Heart left ventricle (tissue), 16 donors: ENCODE results near the gene RNASET2. TPM values are rescaled to one million over a fixed set of nuclear protein-coding genes. Genes with fewer than 3 reads are reported as not detected.

ENCODE experiments used
- ATAC-seq, 4 donors: fragments of 200-7000 bp; cut with Tn5 transposase; one replicate each; pipeline ENCODE4 v1.9.1; 2020 to 2022; ENCODE audit warnings: moderate library complexity in 4 of 4, mild to moderate bottlenecking in 3 of 4, moderate number of reproducible peaks in 1 of 4
- DNase-seq, 5 donors: peaks; one replicate each; pipeline ENCODE4 v3.0.0-alpha.2; 2020
- H3K27ac ChIP-seq, 12 donors: fragments of 200-600 bp; sonication (generic) in 4 of 12; one replicate each; pipeline versions ENCODE4 v1.5.0 to v1.8.0; 2016 to 2022; ENCODE audit warnings: mild to moderate bottlenecking in 2 of 12
- H3K27me3 ChIP-seq, 9 donors: fragments of 200-600 bp; sonication (generic) in 2 of 9; one replicate each; pipeline versions ENCODE4 v1.5.1 to v1.8.0; 2016 to 2022; ENCODE audit warnings: mild to moderate bottlenecking in 3 of 9
- H3K36me3 ChIP-seq, 9 donors: fragments of 200-600 bp; sonication (generic) in 2 of 9; one replicate each; pipeline versions ENCODE4 v1.5.0 to v1.8.0; 2018 to 2022; ENCODE audit warnings: mild to moderate bottlenecking in 2 of 9
- H3K4me1 ChIP-seq, 12 donors: fragments of 200-600 bp; sonication (generic) in 4 of 12; one replicate each; pipeline versions ENCODE4 v1.5.0 to v1.8.0; 2016 to 2022; ENCODE audit warnings: mild to moderate bottlenecking in 3 of 12
- H3K4me3 ChIP-seq, 12 donors: fragments of 200-600 bp; sonication (generic) in 4 of 12; one replicate each; pipeline versions ENCODE4 v1.5.0 to v1.8.0; 2017 to 2022; ENCODE audit warnings: mild to moderate bottlenecking in 9 of 12, moderate library complexity in 4 of 12
- H3K9me3 ChIP-seq, 12 donors: fragments of 200-600 bp; sonication (generic) in 4 of 12; one replicate each; pipeline versions ENCODE4 v1.5.0 to v1.8.0; 2016 to 2022; ENCODE audit warnings: mild to moderate bottlenecking in 1 of 12
- POLR2A ChIP-seq, 2 donors: fragments of 450-650 bp; IDR thresholded peaks; one replicate each; pipeline ENCODE4 v1.6.1; 2017; ENCODE audit warnings: antibody characterized with exemption in 2 of 2, mild to moderate bottlenecking in 2 of 2, moderate library complexity in 2 of 2
- WGBS, 4 donors: extraction: QIAGEN DNeasy Blood & Tissue Kit in 2 of 4; methylation state at CpG; one replicate each; pipeline versions ENCODE4 v1.1.5 to v1.1.7; 2013 to 2018; 5-methylcytosine and 5-hydroxymethylcytosine counted together
- intact Hi-C, 10 donors: fragments of 100-400 bp; cut with DNase I; formaldehyde crosslinking; loops; one replicate each; pipeline versions ENCODE4 v1.11.1 to v1.14.2; 2022
- polyA plus RNA-seq, 2 donors: library from polyadenylated mRNA; stranded (reverse); fragments of 200-250 nt; gene quantifications; one replicate each; pipeline ENCODE4 v1.2.3, GENCODE V29; 2013
- total RNA-seq, 9 donors: library from RNA; depleted of rRNA in 2 of 9; stranded (reverse); fragments of >200 nt in 2 of 9; fragmentation: NEBNext Ultra II Directional in 3 of 9; extraction: Animal tissue kit (Norgen Biotek cat#: 25700) in 3 of 9; gene quantifications; one replicate each; pipeline versions ENCODE4 v1.1.0 to v1.2.4, GENCODE V29; 2016 to 2023
- TF ChIP-seq, protein P1 (sequence below), 12 donors: fragments of 200-600 bp; sonication (generic) in 4 of 12; IDR thresholded peaks; one replicate each; pipeline versions ENCODE4 v1.5.0 to v1.8.0; 2018 to 2022; ENCODE audit warnings: antibody characterized with exemption in 12 of 12, mild to moderate bottlenecking in 5 of 12
- donor health status: ischemic (EF 13 %, LVEDD 7.1; RV severe dilation, severe dysfunction).
- donor health status: healthy with polysubstance abuse.
- donor health status: DM: no; HTN: yes; CAD: no.
- donor health status: DM: no; HTN: no; CAD: no.
- donor health status: ischemic (EF 25% LVEDD 6.9; RV normal size, moderate dysfunction).
- donor health status: ischemic (EF 25% LVEDD 5.7; RV mildly dilated, moderate dysfunction).
- donor health status: healthy.
- donor health status: DM: yes; HTN: yes; CAD: no.
- donor health status: ischemic (EF 35%, LVEDD 5.7; RV mildly dilated, moderate dysfunction).
- donor health status: nonischemic (EF 11% LVEDD 7.7; RV severe dilation, severe dysfunction).
- donor health status: DM: yes; HTN: yes; CAD: no.
- donor health status: PGD.
- donor health status: ischemic (EF 29% LVEDD 5.4; RV normal size, mild dysfunction).
- donor health status: nonischemic (EF 23%, LVEDD 6.1; RV moderate dilation, normal function).

Gene RNASET2
- total and polyA plus RNA-seq, 11 donors: 5.7 to 76.0 (median 13.5) TPM

DNA sequence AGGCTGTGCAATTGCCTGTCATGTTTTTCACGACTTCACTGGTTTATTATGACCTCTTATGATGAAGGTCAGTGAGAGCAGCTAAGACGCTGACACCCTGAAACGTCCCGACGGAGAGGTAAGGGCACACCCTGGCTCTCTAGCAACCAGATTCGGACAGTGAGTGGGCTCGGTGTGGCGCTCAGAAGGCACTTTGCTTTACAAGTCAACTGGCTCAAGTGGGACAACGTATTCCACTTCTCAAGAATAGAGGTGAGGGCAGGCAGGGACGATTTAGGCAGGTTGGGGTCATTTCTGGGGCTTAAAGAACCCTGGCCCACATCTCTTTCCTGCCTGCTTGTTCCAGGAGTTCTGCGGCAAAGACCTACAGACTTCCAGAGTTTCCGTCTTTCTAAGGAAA is 18.2 kb downstream of the RNASET2 start:
- Histone ChIP-seq H3K4me3 (no peak overlapping the region), H3K4me1 (peaks cover 0 to 5% (median 0%) of the 10 kb centered on the region in 12 donors), H3K27ac (no peak overlapping the region), H3K36me3 (peaks cover 0 to 85% (median 25%) of the 10 kb centered on the region in 9 donors), H3K27me3 (no peaks in the 10 kb centered on the region), H3K9me3 (no peaks in the 10 kb centered on the region)
- intact Hi-C loops: no loop called here
- ATAC-seq (no peak), DNase-seq (no peak)
- no peak for TF ChIP-seq POLR2A (IDR thresholded peaks at IDR 0.05)
- TF ChIP-seq, protein P1, sequence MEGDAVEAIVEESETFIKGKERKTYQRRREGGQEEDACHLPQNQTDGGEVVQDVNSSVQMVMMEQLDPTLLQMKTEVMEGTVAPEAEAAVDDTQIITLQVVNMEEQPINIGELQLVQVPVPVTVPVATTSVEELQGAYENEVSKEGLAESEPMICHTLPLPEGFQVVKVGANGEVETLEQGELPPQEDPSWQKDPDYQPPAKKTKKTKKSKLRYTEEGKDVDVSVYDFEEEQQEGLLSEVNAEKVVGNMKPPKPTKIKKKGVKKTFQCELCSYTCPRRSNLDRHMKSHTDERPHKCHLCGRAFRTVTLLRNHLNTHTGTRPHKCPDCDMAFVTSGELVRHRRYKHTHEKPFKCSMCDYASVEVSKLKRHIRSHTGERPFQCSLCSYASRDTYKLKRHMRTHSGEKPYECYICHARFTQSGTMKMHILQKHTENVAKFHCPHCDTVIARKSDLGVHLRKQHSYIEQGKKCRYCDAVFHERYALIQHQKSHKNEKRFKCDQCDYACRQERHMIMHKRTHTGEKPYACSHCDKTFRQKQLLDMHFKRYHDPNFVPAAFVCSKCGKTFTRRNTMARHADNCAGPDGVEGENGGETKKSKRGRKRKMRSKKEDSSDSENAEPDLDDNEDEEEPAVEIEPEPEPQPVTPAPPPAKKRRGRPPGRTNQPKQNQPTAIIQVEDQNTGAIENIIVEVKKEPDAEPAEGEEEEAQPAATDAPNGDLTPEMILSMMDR (IDR thresholded peaks at IDR 0.05): no peak
- WGBS, 4 donors: 90 to 93% (median 92%) methylated on average over 12 of the region's 12 CpGs

DNA sequence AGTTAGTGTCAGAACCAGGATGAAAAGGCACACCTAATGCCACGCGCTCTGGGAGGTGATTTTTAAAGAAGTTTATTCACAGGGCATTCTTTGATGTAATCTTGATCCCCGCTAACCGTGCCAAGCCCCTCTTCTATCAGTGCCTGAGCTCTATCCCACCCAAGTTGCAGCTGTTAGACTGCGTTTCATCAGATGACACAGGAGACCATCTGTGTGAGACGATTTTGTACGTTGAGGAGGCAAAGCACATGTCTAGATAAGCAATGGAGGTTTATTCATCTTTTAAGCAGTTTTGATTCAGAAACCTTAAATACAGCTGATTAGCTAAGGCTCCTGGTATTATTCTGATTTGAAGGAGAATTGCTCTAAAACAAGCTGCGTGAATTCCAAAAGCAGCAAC is 18.6 kb downstream of the RNASET2 start:
- H3K4me3 ChIP-seq: no peak overlapping the region
- no peak for ATAC-seq
- DNase-seq: no peak
- H3K4me1 ChIP-seq: peaks cover 0 to 5% (median 0%) of the 10 kb centered on the region in 12 donors
- H3K9me3 ChIP-seq: no peaks in the 10 kb centered on the region
- TF ChIP-seq, protein P1 (IDR thresholded peaks at IDR 0.05): no peak
- TF ChIP-seq POLR2A (IDR thresholded peaks at IDR 0.05): no peak
- H3K36me3 ChIP-seq: peaks cover 0 to 89% (median 25%) of the 10 kb centered on the region in 9 donors
- WGBS, 4 donors: 86 to 92% (median 91%) methylated on average over 8 of the region's 8 CpGs
- intact Hi-C loops: no loop called here
- no peak overlapping the region for H3K27ac ChIP-seq
- H3K27me3 ChIP-seq: no peaks in the 10 kb centered on the region

DNA sequence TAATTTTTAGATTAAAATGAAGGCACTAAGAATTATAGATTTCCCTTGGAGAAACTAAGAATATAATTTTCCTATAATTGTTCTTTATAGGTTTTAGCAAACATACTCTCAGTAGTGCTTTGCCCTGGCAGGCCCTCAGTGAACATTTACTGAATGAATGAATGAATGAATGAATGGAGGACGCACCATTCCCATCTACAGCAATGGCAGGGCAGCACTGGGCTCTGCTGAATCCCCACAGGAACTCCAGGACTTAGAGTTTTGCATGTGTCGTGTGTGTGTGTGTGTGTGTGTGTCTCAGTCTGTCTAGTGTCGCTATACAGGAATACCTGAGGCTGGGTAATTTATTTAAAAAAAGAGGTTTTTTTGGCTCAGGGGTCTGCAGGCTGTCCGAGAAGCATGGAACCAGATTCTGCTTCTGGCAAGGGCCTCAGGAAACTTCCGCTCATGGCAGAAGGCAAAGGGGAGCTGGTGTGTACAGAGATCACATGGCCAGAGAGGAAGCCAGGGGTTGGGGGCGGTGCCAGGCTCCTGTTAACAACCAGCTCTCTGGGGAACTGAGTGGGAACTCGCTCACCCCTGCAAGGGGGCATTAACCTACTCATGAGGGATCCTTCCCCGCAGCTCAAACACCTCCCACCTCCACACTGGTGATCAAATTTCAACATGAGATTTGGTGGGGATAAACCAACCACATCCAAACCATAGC is 20.1 kb downstream of the RNASET2 start:
- TF ChIP-seq, protein P1 (IDR thresholded peaks at IDR 0.05): no peak
- no peak for TF ChIP-seq POLR2A (IDR thresholded peaks at IDR 0.05)
- Histone ChIP-seq H3K27me3 (no peaks in the 10 kb centered on the region), H3K27ac (no peak overlapping the region), H3K4me3 (no peak overlapping the region), H3K4me1 (peaks cover 0 to 5% (median 0%) of the 10 kb centered on the region in 12 donors), H3K9me3 (no peaks in the 10 kb centered on the region), H3K36me3 (peaks cover 0 to 95% (median 27%) of the 10 kb centered on the region in 9 donors)
- 47 to 65% (median 55%) methylated on average over 8 of the region's 8 CpGs for WGBS, 4 donors
- peak in 1 of 4 donors; percentile 52 for ATAC-seq
- peak in 1 of 5 donors; percentile 73 for DNase-seq
- intact Hi-C loops: no loop called here

DNA sequence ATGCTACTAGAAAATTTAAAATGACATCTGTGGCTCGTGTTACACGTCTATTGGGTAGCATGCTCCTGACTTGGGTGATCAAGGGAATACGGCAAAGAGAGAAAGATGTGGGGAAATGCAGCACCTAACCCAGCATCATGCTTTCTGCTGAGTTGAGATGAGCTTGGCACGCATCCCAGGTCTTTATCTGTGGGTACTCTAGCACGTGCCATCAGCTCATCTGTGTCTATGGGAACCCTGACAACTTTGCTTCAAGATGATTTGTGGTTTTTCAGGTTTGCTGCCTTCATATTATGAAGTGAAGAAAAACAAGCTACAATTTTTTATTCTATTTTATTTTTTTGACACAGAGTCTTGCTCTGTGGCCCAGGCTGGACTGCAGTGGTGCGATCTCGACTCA is 21.0 kb downstream of the RNASET2 start:
- Histone ChIP-seq H3K9me3 (no peaks in the 10 kb centered on the region), H3K4me1 (peaks cover 0 to 5% (median 0%) of the 10 kb centered on the region in 12 donors), H3K27ac (no peak overlapping the region), H3K27me3 (no peaks in the 10 kb centered on the region), H3K36me3 (peaks cover 0 to 94% (median 27%) of the 10 kb centered on the region in 9 donors), H3K4me3 (no peak overlapping the region)
- TF ChIP-seq, protein P1 (IDR thresholded peaks at IDR 0.05): no peak
- TF ChIP-seq POLR2A (IDR thresholded peaks at IDR 0.05): no peak
- intact Hi-C loops: no loop called here
- no peak for DNase-seq
- ATAC-seq: no peak
- 84 to 86% (median 86%) methylated on average over 7 of the region's 7 CpGs for WGBS, 4 donors
